Epithelial cell of proximal tubule (primary cell): ENCODE measurements around the gene HIGD1A. TPM values are rescaled to one million over a fixed set of nuclear protein-coding genes. Genes with fewer than 3 reads are reported as not detected.

ENCODE experiments used
- DNase-seq: peaks from one replicate; pipeline ENCODE4 v3.0.0-alpha.2; 2011; ENCODE audit warnings: low read depth
- H3K4me3 ChIP-seq: 2 replicates; pipeline ENCODE4 v1.5.1; 2011; ENCODE audit warnings: low read depth, mild to moderate bottlenecking, low read length
- CTCF ChIP-seq: conservative IDR thresholded peaks from 2 replicates; pipeline ENCODE4 v1.5.1; 2012; ENCODE audit warnings: low read depth, mild to moderate bottlenecking, low read length
- total RNA-seq: library from RNA; depleted of rRNA; stranded (reverse); fragments of >200 nt; gene quantifications from 2 replicates; pipeline ENCODE4 v1.2.3, GENCODE V29; 2015

The HIGD1A gene
- total RNA-seq, 1 donor from 2014 or later, result 247 TPM

- no peak for DNase-seq
Observed at GRCh38 chr3:42746455-42747450, 57.5 kb downstream of the HIGD1A start.

GRCh38 chr3:42745776-42746454, 58.4 kb downstream of the HIGD1A start:
- no peak for TF ChIP-seq CTCF
- H3K4me3 ChIP-seq, result no peak overlapping the region
- no peak for DNase-seq

More at GRCh38 chr3:42746455-42747450, 57.5 kb downstream of the HIGD1A start:
- no peak for TF ChIP-seq CTCF
- H3K4me3 ChIP-seq, result no peak overlapping the region

GRCh38 chr3:42745291-42745745, 59.0 kb downstream of the HIGD1A start:
- TF ChIP-seq CTCF, result no peak
- no peak overlapping the region for H3K4me3 ChIP-seq
- no peak for DNase-seq

- DNase-seq, result no peak
Observed at GRCh38 chr3:42743204-42743995, 60.9 kb downstream of the HIGD1A start.

GRCh38 chr3:42742688-42743087, 61.6 kb downstream of the HIGD1A start:
- no peak overlapping the region for H3K4me3 ChIP-seq
- TF ChIP-seq CTCF, result no peak
- no peak for DNase-seq

More at GRCh38 chr3:42743204-42743995, 60.9 kb downstream of the HIGD1A start:
- H3K4me3 ChIP-seq, result no peak overlapping the region
- no peak for TF ChIP-seq CTCF

GRCh38 chr3:42742259-42742658, 62.0 kb downstream of the HIGD1A start:
- no peak overlapping the region for H3K4me3 ChIP-seq
- TF ChIP-seq CTCF, result no peak
- no peak for DNase-seq
